Upper lobe of left lung (tissue), 4 donors: ENCODE measurements around the gene NOM1.
"Not testable (repeated sequence)": the region's sequence is repeated elsewhere in the genome, so short reads cannot be mapped to it uniquely, and the experiment has no call there.

Experiments used
- CTCF ChIP-seq, 6 experiments: fragments of 450-650 bp in 4 of 6; fragments of 200-600 bp in 2 of 6; sonication (generic) in 2 of 6; IDR thresholded peaks; one replicate each; pipeline ENCODE4 v1.5.1; 2016 to 2019; ENCODE audit warnings: antibody characterized with exemption in 6 of 6
- EP300 ChIP-seq, 4 donors: sonication (generic); formaldehyde crosslinking; IDR thresholded peaks; one replicate each; pipeline ENCODE4 v1.5.1; 2017; ENCODE audit warnings: antibody characterized with exemption in 4 of 4, control low read depth in 2 of 4
- POLR2A ChIP-seq, 4 donors: fragments of 450-650 bp; IDR thresholded peaks; one replicate each; pipeline ENCODE4 v1.5.1; 2016 to 2017; ENCODE audit warnings: antibody characterized with exemption in 4 of 4, mild to moderate bottlenecking in 2 of 4
- POLR2AphosphoS5 ChIP-seq, 2 donors: sonication (generic); formaldehyde crosslinking; IDR thresholded peaks; one replicate each; pipeline ENCODE4 v1.5.1; 2017; ENCODE audit warnings: antibody characterized with exemption in 2 of 2

- TF ChIP-seq CTCF, POLR2AphosphoS5, POLR2A, EP300 (IDR thresholded peaks at IDR 0.05): not testable (repeated sequence)
Measured at GRCh38 chr7:156900093-156900492, 49.4 kb upstream of the NOM1 start.
